Adrenal gland (tissue), 12 donors: Measurements from ENCODE around the gene RYR1. TPM values are rescaled to one million over a fixed set of nuclear protein-coding genes. Genes with fewer than 3 reads are reported as not detected.

Source experiments
- DNase-seq, 7 donors: peaks; one replicate each; pipeline ENCODE4 v3.0.0-alpha.2; 2019 to 2020
- H3K27ac ChIP-seq, 5 donors: fragments of 200-600 bp; sonication (generic) in 4 of 5; 1 replicate in 3 of 5; 2 replicates in 2 of 5; pipeline versions ENCODE4 v1.5.1 to v1.8.0; 2016 to 2020; ENCODE audit warnings: mild to moderate bottlenecking in 1 of 5
- H3K27me3 ChIP-seq: fragments of 200-600 bp; 2 replicates; pipeline ENCODE4 v1.8.0; 2021
- H3K36me3 ChIP-seq, 2 donors: fragments of 200-600 bp; replicated peaks in 1 of 2; 1 replicate in 1 of 2; 2 replicates in 1 of 2; pipeline versions ENCODE4 v1.5.1 to v1.8.0; 2018 to 2022
- H3K4me1 ChIP-seq, 2 donors: fragments of 200-600 bp; replicated peaks in 1 of 2; 1 replicate in 1 of 2; 2 replicates in 1 of 2; pipeline versions ENCODE4 v1.5.1 to v1.8.0; 2018 to 2021
- H3K4me3 ChIP-seq, 4 donors: fragments of 200-600 bp; sonication (generic) in 3 of 4; one replicate each; pipeline ENCODE4 v1.5.1; 2016 to 2018
- H3K9me3 ChIP-seq, 3 donors: fragments of 200-600 bp; sonication (generic) in 1 of 3; replicated peaks in 1 of 3; 1 replicate in 2 of 3; 2 replicates in 1 of 3; pipeline versions ENCODE4 v1.5.1 to v1.8.0; 2016 to 2021
- CTCF ChIP-seq, 6 experiments: fragments of 450-650 bp in 4 of 6; fragments of 200-600 bp in 2 of 6; sonication (generic) in 1 of 6; IDR thresholded peaks; 1 replicate in 5 of 6; 2 replicates in 1 of 6; pipeline versions ENCODE4 v1.5.1 to v1.8.0; 2016 to 2021; ENCODE audit warnings: antibody characterized with exemption in 6 of 6, mild to moderate bottlenecking in 2 of 6, moderate library complexity in 1 of 6
- POLR2A ChIP-seq, 2 donors: fragments of 450-650 bp; IDR thresholded peaks; one replicate each; pipeline ENCODE4 v1.6.1; 2017; ENCODE audit warnings: antibody characterized with exemption in 2 of 2, mild to moderate bottlenecking in 2 of 2, moderate library complexity in 1 of 2
- WGBS, 4 donors: extraction: QIAGEN DNeasy Blood & Tissue Kit in 2 of 4; methylation state at CpG; one replicate each; pipeline versions ENCODE4 v1.1.5 to v1.1.7; 2013 to 2017; 5-methylcytosine and 5-hydroxymethylcytosine counted together
- intact Hi-C, 2 donors: fragments of 100-400 bp; cut with DNase I; formaldehyde crosslinking; loops; one replicate each; pipeline versions ENCODE4 v1.14.1 to v1.15.0; 2022 to 2023
- polyA plus RNA-seq, 3 donors: library from polyadenylated mRNA; stranded (reverse); fragments of 200-250 nt in 2 of 3; fragments of 350-450 nt in 1 of 3; fragmentation: Illumina TruSeq in 1 of 3; extraction: RNeasy Lipid Tissue Mini Kit (QIAGEN cat#74804) in 1 of 3; gene quantifications; one replicate each; pipeline ENCODE4 v1.2.3, GENCODE V29; 2013 to 2014
- total RNA-seq, 9 donors: library from RNA; depleted of rRNA in 4 of 9; stranded (reverse); fragments of >200 nt in 4 of 9; fragments of 120-200 nt in 1 of 9; fragmentation: NEBNext Ultra II Directional in 1 of 9; extraction: Animal tissue kit (Norgen Biotek cat#: 25700) in 1 of 9; gene quantifications; one replicate each; pipeline versions ENCODE4 v1.1.0 to v1.2.4, GENCODE V29; 2013 to 2023
- donor health status: healthy with polysubstance abuse.
- donor health status: Bipolar disorder and iron deficiency.
- donor health status: DM: yes; HTN: yes; CAD: no.
- donor health status: DM: no; HTN: no; CAD: no.
- donor health status: DM: no; HTN: no; CAD: no.
- donor health status: DM: yes; HTN: yes; CAD: no.

The RYR1 gene
- total and polyA plus RNA-seq, 12 donors, result 0.90 to 10.0 (median 3.2) TPM

DNA sequence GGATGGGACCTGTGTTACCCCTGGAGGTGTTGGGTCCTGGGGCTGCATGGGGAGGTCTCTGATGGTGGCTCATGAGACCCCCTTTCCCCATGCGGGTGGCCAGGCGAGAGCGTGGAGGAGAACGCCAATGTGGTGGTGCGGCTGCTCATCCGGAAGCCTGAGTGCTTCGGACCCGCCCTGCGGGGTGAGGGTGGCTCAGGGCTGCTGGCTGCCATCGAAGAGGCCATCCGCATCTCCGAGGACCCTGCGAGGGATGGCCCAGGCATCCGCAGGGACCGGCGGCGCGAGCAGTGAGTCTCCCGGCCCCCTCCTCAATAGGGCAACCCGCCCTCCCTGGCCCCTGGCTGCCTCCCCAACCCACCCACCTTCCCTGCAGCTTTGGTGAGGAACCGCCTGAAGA lies 66.0 kb downstream of the RYR1 start:
- TF ChIP-seq CTCF (IDR thresholded peaks at IDR 0.05) (no peak), POLR2A (IDR thresholded peaks at IDR 0.05) (no peak)
- Histone ChIP-seq H3K27ac (no peak overlapping the region), H3K4me1 (no peaks in the 10 kb centered on the region), H3K36me3 (no peaks in the 10 kb centered on the region), H3K27me3 (no peaks in the 10 kb centered on the region), H3K4me3 (no peak overlapping the region), H3K9me3 (no peaks in the 10 kb centered on the region)
- DNase-seq, result no peak
- WGBS, 4 donors, result 83 to 97% (median 95%) methylated on average over 12 to 21 of the region's 21 CpGs
- intact Hi-C loops, result no loop called here

DNA sequence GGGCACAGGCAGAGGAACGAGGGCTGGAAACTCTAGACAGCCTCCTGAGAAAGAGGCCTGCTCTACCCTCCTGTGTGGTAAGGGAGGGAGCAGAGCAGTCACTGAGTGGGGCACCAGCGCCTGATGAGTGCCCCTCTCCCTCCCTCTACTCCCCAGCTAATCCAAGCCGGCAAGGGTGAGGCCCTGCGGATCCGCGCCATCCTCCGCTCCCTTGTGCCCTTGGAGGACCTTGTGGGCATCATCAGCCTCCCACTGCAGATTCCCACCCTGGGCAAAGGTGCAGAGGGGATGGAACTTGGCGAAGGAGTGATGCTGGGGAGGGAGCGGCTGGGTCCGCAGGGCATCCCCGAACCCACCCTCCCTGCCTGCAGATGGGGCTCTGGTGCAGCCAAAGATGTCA lies 67.0 kb downstream of the RYR1 start:
- H3K27ac ChIP-seq, result no peak overlapping the region
- no peaks in the 10 kb centered on the region for H3K27me3 ChIP-seq
- H3K4me1 ChIP-seq, result no peaks in the 10 kb centered on the region
- no peaks in the 10 kb centered on the region for H3K9me3 ChIP-seq
- 75 to 82% (median 80%) methylated on average over 5 to 11 of the region's 11 CpGs for WGBS, 4 donors
- H3K36me3 ChIP-seq, result no peaks in the 10 kb centered on the region
- no peak for DNase-seq
- H3K4me3 ChIP-seq, result no peak overlapping the region
- TF ChIP-seq CTCF (IDR thresholded peaks at IDR 0.05) (no peak), POLR2A (IDR thresholded peaks at IDR 0.05) (no peak)
- intact Hi-C loops, result no loop called here

- 93 to 95% (median 94%) methylated on average over 24 to 41 of the region's 41 CpGs for WGBS, 4 donors
- Histone ChIP-seq H3K4me1 (no peaks in the 10 kb centered on the region), H3K27ac (no peak overlapping the region), H3K4me3 (no peak overlapping the region), H3K27me3 (no peaks in the 10 kb centered on the region), H3K9me3 (no peaks in the 10 kb centered on the region), H3K36me3 (no peaks in the 10 kb centered on the region)
- intact Hi-C loops, result no loop called here
- no peak for TF ChIP-seq CTCF (IDR thresholded peaks at IDR 0.05)
- no peak for TF ChIP-seq POLR2A (IDR thresholded peaks at IDR 0.05)
- no peak for DNase-seq
Measured at GRCh38 chr19:38502410-38503076, 69.1 kb downstream of the RYR1 start.

- no peak overlapping the region for H3K27ac ChIP-seq
- H3K9me3 ChIP-seq, result no peaks in the 10 kb centered on the region
- 81 to 84% (median 83%) methylated on average over 4 of the region's 4 CpGs for WGBS, 4 donors
- no peak overlapping the region for H3K4me3 ChIP-seq
- no peaks in the 10 kb centered on the region for H3K4me1 ChIP-seq
- no peak for DNase-seq
- no peaks in the 10 kb centered on the region for H3K27me3 ChIP-seq
- TF ChIP-seq POLR2A (IDR thresholded peaks at IDR 0.05) (no peak), CTCF (IDR thresholded peaks at IDR 0.05) (no peak)
- intact Hi-C loops, result no loop called here
- no peaks in the 10 kb centered on the region for H3K36me3 ChIP-seq
Measured at GRCh38 chr19:38503077-38503410, 69.6 kb downstream of the RYR1 start.
